BLaER1 treated with 17β-estradiol and CSF1 and Interleukin-3, amounts not matched to agents 10 nM and 100 nM (cell line): ENCODE data around the gene ATP11A.

ENCODE experiments used
- H3K27ac ChIP-seq, 11 experiments: shearing (Covaris generic); formaldehyde crosslinking; 2 replicates each; pipeline ENCODE4 v1.8.1; 2022
- H3K27me3 ChIP-seq, 11 experiments: shearing (Covaris generic); formaldehyde crosslinking; 2 replicates each; pipeline ENCODE4 v1.8.1; 2022
- H3K36me3 ChIP-seq, 11 experiments: shearing (Covaris generic); formaldehyde crosslinking; 2 replicates each; pipeline ENCODE4 v1.8.1; 2022
- H3K4me1 ChIP-seq, 10 experiments: shearing (Covaris generic); formaldehyde crosslinking; 2 replicates each; pipeline ENCODE4 v1.8.1; 2022
- H3K4me2 ChIP-seq, 11 experiments: shearing (Covaris generic); formaldehyde crosslinking; 2 replicates each; pipeline ENCODE4 v1.8.1; 2022
- H3K4me3 ChIP-seq, 10 experiments: shearing (Covaris generic); formaldehyde crosslinking; 2 replicates each; pipeline ENCODE4 v1.8.1; 2022
- H3K9ac ChIP-seq, 11 experiments: shearing (Covaris generic); formaldehyde crosslinking; 2 replicates each; pipeline ENCODE4 v1.8.1; 2022
- H3K9me3 ChIP-seq, 11 experiments: shearing (Covaris generic); formaldehyde crosslinking; replicated peaks in 1 of 11; 2 replicates each; pipeline ENCODE4 v1.8.1; 2022
- H4K20me1 ChIP-seq, 11 experiments: shearing (Covaris generic); formaldehyde crosslinking; 2 replicates each; pipeline ENCODE4 v1.8.1; 2022
- Cebpa-rat ChIP-seq, 11 experiments: shearing (Covaris generic); IDR thresholded peaks; 2 replicates each; pipeline ENCODE4 v1.8.1; 2022

The ATP11A gene

DNA sequence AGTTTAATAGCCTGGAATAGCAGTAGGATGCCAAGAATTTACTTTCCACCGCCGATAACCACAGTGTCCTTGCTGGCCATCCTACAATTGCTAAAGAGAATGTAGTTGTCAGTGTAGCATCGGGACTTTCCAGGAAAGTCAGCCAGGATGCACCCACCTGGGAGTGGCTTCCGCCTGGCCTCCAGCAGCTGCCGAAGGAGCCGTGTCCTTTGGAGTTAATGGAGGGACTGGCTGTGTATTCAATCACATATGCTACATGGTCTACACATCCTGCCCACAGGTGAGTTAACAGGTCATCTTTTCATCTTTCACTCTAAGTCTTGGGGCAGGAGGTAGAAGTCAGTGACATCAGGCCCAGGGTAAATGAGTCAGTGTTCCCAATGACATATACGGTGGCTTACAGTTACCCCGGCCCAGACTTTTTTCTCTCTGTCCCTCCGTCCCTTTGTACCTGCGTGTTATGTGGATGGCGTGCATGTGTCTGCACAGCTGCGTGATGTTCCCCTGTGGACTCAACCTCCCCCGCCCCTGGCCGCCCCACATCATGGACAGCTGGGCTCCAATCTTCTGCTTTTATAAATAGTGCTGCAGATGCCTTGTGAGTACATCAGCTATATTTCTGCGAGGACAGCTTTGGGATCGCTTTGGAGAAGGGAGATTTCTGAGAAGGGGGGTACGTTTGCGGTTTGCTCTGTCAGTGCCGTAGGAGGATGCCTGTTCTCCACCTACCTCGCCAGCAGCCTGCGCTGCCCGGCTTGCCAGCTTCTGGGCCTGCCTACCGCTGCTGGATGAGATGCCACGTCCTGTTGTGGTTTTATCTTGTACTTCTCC, 63.1 kb downstream of the ATP11A start:
- peaks cover 11 to 17% (median 14%) of the 10 kb centered on the region in 10 experiments for H3K4me1 ChIP-seq
- H3K9me3 ChIP-seq, result peaks cover 0 to 18% (median 6%) of the 10 kb centered on the region in 11 experiments; a peak in 18 of 22 replicates
- peaks cover 82 to 98% (median 94%) of the 10 kb centered on the region in 11 experiments for H4K20me1 ChIP-seq
- H3K4me2 ChIP-seq, result peak overlapping the region in 9 of 11 experiments; percentile 17 to 52 (median 35); a peak in 16 of 22 replicates
- H3K27me3 ChIP-seq, result no peaks in the 10 kb centered on the region
- TF ChIP-seq Cebpa-rat (IDR thresholded peaks at IDR 0.05), result no peak
- no peak overlapping the region for H3K27ac ChIP-seq
- no peak overlapping the region for H3K9ac ChIP-seq
- H3K4me3 ChIP-seq, result no peak overlapping the region
- H3K36me3 ChIP-seq, result peaks cover 13 to 67% (median 38%) of the 10 kb centered on the region in 11 experiments

GRCh38 chr13:112753833-112754232, 64.0 kb downstream of the ATP11A start:
- Histone ChIP-seq H4K20me1 (peaks cover 73 to 98% (median 92%) of the 10 kb centered on the region in 11 experiments), H3K4me2 (peak overlapping the region in 1 of 11 experiments; percentile 34; a peak in 1 of 22 replicates), H3K36me3 (peaks cover 18 to 60% (median 40%) of the 10 kb centered on the region in 11 experiments), H3K4me1 (peaks cover 11 to 20% (median 15%) of the 10 kb centered on the region in 10 experiments), H3K9me3 (peaks cover 0 to 27% (median 16%) of the 10 kb centered on the region in 11 experiments; a peak in 18 of 22 replicates), H3K9ac (no peak overlapping the region), H3K27ac (no peak overlapping the region), H3K27me3 (no peaks in the 10 kb centered on the region), H3K4me3 (no peak overlapping the region)
- no peak for TF ChIP-seq Cebpa-rat (IDR thresholded peaks at IDR 0.05)

DNA sequence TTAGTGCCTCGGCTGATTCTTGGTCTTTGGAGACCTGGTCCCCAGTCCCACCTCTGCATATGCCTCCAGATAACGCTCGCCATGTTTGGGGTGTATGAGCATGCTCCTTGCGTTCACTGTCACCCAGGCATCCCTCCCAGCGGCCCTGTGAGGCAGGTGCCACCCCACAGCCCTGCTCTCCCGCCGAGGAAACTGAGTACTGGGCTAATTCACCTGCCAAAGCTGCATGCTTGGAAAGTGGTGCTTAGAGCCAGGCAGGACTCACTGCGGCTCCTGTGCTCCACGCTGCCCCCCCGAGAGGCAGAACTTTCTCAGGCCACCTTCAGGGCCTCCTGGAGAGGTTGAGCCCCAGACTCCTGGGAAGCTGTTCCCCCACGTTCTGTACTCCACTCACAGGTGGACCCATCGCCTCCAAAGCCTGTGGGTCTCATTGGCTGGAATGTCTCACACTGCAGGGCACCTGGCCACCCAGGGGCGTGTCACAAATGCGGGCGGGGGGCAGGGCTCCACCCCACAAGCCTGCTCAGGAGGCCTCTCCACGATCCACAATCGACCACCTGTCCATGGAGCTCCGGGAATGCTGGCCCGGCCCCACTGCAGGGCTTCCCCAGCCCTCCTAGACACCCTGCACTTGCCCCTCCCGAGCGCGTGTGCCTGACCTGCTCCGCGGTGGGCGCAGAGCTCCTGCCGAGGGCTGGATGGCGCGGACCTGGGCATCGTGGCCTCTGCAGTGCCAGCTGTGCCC, 64.6 kb downstream of the ATP11A start:
- Histone ChIP-seq H3K27ac (no peak overlapping the region), H3K9ac (no peak overlapping the region), H4K20me1 (peaks cover 67 to 98% (median 92%) of the 10 kb centered on the region in 11 experiments), H3K9me3 (peaks cover 0 to 31% (median 21%) of the 10 kb centered on the region in 11 experiments; a peak in 18 of 22 replicates), H3K4me3 (no peak overlapping the region), H3K4me2 (no peak overlapping the region), H3K36me3 (peaks cover 18 to 63% (median 45%) of the 10 kb centered on the region in 11 experiments), H3K4me1 (peaks cover 11 to 26% (median 20%) of the 10 kb centered on the region in 10 experiments), H3K27me3 (no peaks in the 10 kb centered on the region)
- no peak for TF ChIP-seq Cebpa-rat (IDR thresholded peaks at IDR 0.05)

- Histone ChIP-seq H3K9ac (no peak overlapping the region), H3K4me2 (no peak overlapping the region), H3K27me3 (no peaks in the 10 kb centered on the region), H3K27ac (no peak overlapping the region), H4K20me1 (peaks cover 70 to 100% (median 97%) of the 10 kb centered on the region in 11 experiments), H3K36me3 (peaks cover 18 to 72% (median 45%) of the 10 kb centered on the region in 11 experiments), H3K9me3 (peaks cover 0 to 31% (median 21%) of the 10 kb centered on the region in 11 experiments; a peak in 18 of 22 replicates), H3K4me3 (no peak overlapping the region), H3K4me1 (peaks cover 11 to 29% (median 21%) of the 10 kb centered on the region in 10 experiments)
- TF ChIP-seq Cebpa-rat (IDR thresholded peaks at IDR 0.05), result no peak
Measured at GRCh38 chr13:112755331-112755730, 65.5 kb downstream of the ATP11A start.

GRCh38 chr13:112756081-112756480, 66.2 kb downstream of the ATP11A start:
- H3K27ac ChIP-seq, result no peak overlapping the region
- no peak for TF ChIP-seq Cebpa-rat (IDR thresholded peaks at IDR 0.05)
- peaks cover 18 to 74% (median 45%) of the 10 kb centered on the region in 11 experiments for H3K36me3 ChIP-seq
- H4K20me1 ChIP-seq, result peaks cover 71 to 100% (median 97%) of the 10 kb centered on the region in 11 experiments
- no peak overlapping the region for H3K4me2 ChIP-seq
- peaks cover 11 to 32% (median 21%) of the 10 kb centered on the region in 10 experiments for H3K4me1 ChIP-seq
- peaks cover 0 to 31% (median 21%) of the 10 kb centered on the region in 11 experiments; a peak in 18 of 22 replicates for H3K9me3 ChIP-seq
- no peak overlapping the region for H3K9ac ChIP-seq
- H3K27me3 ChIP-seq, result no peaks in the 10 kb centered on the region
- no peak overlapping the region for H3K4me3 ChIP-seq

DNA sequence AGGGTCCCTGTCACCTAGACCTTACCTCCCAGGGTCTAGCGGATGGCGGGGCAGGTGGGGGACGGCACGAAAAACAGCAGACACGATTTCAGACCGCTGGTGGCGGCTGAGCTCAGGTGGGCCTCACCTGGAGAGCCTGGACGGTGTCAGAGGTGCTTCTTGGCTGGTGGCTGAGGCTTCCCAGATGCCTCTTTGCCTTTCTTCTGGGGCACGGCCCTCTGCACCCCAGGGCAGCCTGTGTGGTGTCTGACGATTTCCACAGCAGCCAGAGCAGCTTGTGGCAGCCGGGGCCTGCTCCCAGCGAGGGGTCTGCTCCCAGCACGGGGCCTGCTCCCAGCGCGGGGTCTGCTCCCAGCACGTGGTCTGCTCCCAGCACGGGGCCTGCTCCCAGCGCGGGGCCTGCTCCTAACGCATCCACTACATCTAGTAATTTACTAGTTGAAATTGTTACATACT, 66.7 kb downstream of the ATP11A start:
- H3K4me3 ChIP-seq, result no peak overlapping the region
- no peak overlapping the region for H3K4me2 ChIP-seq
- no peak overlapping the region for H3K9ac ChIP-seq
- peaks cover 0 to 31% (median 21%) of the 10 kb centered on the region in 11 experiments; a peak in 18 of 22 replicates for H3K9me3 ChIP-seq
- peaks cover 71 to 100% (median 97%) of the 10 kb centered on the region in 11 experiments for H4K20me1 ChIP-seq
- peaks cover 11 to 32% (median 21%) of the 10 kb centered on the region in 10 experiments for H3K4me1 ChIP-seq
- peaks cover 18 to 74% (median 47%) of the 10 kb centered on the region in 11 experiments for H3K36me3 ChIP-seq
- H3K27me3 ChIP-seq, result no peaks in the 10 kb centered on the region
- no peak overlapping the region for H3K27ac ChIP-seq
- no peak for TF ChIP-seq Cebpa-rat (IDR thresholded peaks at IDR 0.05)

DNA sequence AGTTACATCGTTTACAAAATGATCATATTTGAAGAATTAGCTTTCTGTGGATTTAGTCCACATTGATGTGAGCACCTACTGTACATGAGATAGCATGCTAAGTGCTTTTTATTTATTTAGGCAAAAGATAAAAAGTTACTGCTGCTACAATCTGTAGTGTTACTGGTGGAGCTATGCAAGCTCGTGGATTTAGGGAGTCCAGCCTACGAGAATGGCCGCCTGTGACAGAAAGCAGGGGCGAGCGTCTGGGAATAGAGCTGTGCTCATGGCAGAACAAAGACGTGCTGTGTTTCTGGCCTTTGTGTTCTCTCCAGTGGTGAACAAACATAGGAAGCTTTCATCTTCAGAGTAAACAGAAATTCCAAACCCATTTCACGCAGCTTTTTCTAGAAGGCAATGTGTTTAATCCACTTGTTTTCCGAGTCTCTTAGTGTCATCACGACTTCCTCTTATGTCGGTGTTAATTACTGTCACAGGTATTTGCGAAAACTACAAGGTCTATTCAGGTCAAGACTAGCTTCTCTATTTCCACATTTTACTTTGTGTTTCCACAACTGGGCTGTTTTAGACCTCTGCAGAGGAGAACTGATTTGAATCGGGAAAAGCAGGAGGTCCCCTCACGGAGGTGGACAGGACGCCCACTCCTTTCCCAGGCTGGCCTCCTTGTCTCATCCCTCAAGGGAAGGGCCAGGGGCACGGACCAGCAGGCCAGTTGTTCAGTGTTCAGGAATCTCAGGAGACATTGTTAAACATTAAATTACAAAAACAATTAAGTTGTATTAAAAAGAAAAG, 67.3 kb downstream of the ATP11A start:
- Histone ChIP-seq H3K27me3 (no peaks in the 10 kb centered on the region), H3K4me1 (peaks cover 11 to 30% (median 20%) of the 10 kb centered on the region in 10 experiments), H3K36me3 (peaks cover 18 to 76% (median 52%) of the 10 kb centered on the region in 11 experiments), H3K4me3 (no peak overlapping the region), H3K27ac (no peak overlapping the region), H3K4me2 (no peak overlapping the region), H4K20me1 (peaks cover 71 to 100% (median 97%) of the 10 kb centered on the region in 11 experiments), H3K9me3 (peaks cover 0 to 31% (median 21%) of the 10 kb centered on the region in 11 experiments; a peak in 18 of 22 replicates), H3K9ac (no peak overlapping the region)
- TF ChIP-seq Cebpa-rat (IDR thresholded peaks at IDR 0.05), result no peak

DNA sequence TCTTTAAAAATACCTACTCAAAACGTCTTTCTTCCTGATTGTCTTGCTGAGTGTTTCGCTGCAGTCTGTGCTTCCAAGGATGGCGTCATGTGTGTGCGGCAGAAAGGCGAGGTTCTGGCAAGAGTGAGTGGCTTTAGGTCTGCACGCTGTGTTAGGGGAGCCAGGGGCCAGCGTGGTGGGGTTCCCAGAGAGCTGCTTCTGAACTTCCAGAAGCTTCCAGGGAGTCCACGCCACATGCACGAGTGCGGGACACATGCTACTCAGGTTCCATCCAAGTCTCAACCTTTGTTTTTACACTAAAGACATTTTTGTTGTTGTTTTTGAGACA, 67.9 kb downstream of the ATP11A start:
- Histone ChIP-seq H3K4me2 (no peak overlapping the region), H3K9me3 (peaks cover 0 to 31% (median 21%) of the 10 kb centered on the region in 11 experiments; a peak in 18 of 22 replicates), H3K4me3 (no peak overlapping the region), H3K4me1 (peaks cover 6 to 24% (median 16%) of the 10 kb centered on the region in 10 experiments), H3K27ac (no peak overlapping the region), H3K36me3 (peaks cover 18 to 80% (median 57%) of the 10 kb centered on the region in 11 experiments), H3K9ac (no peak overlapping the region), H4K20me1 (peaks cover 71 to 100% (median 97%) of the 10 kb centered on the region in 11 experiments), H3K27me3 (no peaks in the 10 kb centered on the region)
- no peak for TF ChIP-seq Cebpa-rat (IDR thresholded peaks at IDR 0.05)
